Muscle layer of duodenum (tissue), 2 donors: ENCODE measurements around the gene BAZ1A.
A peak's percentile ranks its signal among the peaks of the same experiment; 100 is the strongest.

Experiments
- H3K27ac ChIP-seq: one replicate; pipeline ENCODE4 v1.7.0; 2013; ENCODE audit warnings: mild to moderate bottlenecking, low read length
- H3K27me3 ChIP-seq: one replicate; pipeline ENCODE4 v1.7.0; 2013; ENCODE audit warnings: low read depth, mild to moderate bottlenecking, control low read depth, low read length
- H3K36me3 ChIP-seq, 2 donors: one replicate each; pipeline ENCODE4 v1.7.0; 2013; ENCODE audit warnings: low read length in 2 of 2, control low read depth in 1 of 2, mild to moderate bottlenecking in 1 of 2; ENCODE audit not compliant: insufficient read depth in 2 of 2, control insufficient read depth in 1 of 2
- H3K4me1 ChIP-seq, 2 donors: one replicate each; pipeline ENCODE4 v1.7.0; 2013; ENCODE audit warnings: low read length in 2 of 2, mild to moderate bottlenecking in 2 of 2, control low read depth in 1 of 2, moderate library complexity in 1 of 2; ENCODE audit not compliant: insufficient read depth in 2 of 2, control insufficient read depth in 1 of 2
- H3K4me3 ChIP-seq, 2 donors: one replicate each; pipeline ENCODE4 v1.7.0; 2013; ENCODE audit warnings: low read length in 2 of 2, low read depth in 1 of 2, mild to moderate bottlenecking in 1 of 2
- H3K9me3 ChIP-seq, 2 donors: one replicate each; pipeline ENCODE4 v1.7.0; 2013; ENCODE audit warnings: low read length in 2 of 2, control low read depth in 1 of 2, mild to moderate bottlenecking in 1 of 2; ENCODE audit not compliant: control insufficient read depth in 1 of 2
- donor health status: healthy.

BAZ1A gene

GRCh38 chr14:34875031-34875922 is at the start of gene BAZ1A:
Gene BAZ1A, minus strand, starts transcription at chr14:34875360. Its CDS starts 756 bp downstream, at chr14:34874604.
- H3K4me3 ChIP-seq = peak within 1 kb of the TSS; percentile 90 to 92
- no peaks in the 10 kb centered on the region for H3K9me3 ChIP-seq

GRCh38 chr14:34920339-34920738 is 45.2 kb upstream of the BAZ1A start:
- no peaks in the 10 kb centered on the region for H3K9me3 ChIP-seq

More at GRCh38 chr14:34875031-34875922, at the start of gene BAZ1A:
- peaks cover 3 to 15% of the 10 kb centered on the region in 2 donors for H3K4me1 ChIP-seq
- H3K27ac ChIP-seq = peak within 1 kb of the TSS; percentile 94
- no peaks in the 10 kb centered on the region for H3K27me3 ChIP-seq
- peaks cover 0 to 16% of the 10 kb centered on the region in 2 donors for H3K36me3 ChIP-seq

GRCh38 chr14:34913619-34914018 is 38.5 kb upstream of the BAZ1A start:
- H3K27ac ChIP-seq = no peak overlapping the region
- H3K36me3 ChIP-seq = no peaks in the 10 kb centered on the region
- H3K4me3 ChIP-seq = no peak overlapping the region
- no peaks in the 10 kb centered on the region for H3K27me3 ChIP-seq
- no peaks in the 10 kb centered on the region for H3K9me3 ChIP-seq
- H3K4me1 ChIP-seq = no peaks in the 10 kb centered on the region

More at GRCh38 chr14:34920339-34920738, 45.2 kb upstream of the BAZ1A start:
- Histone ChIP-seq H3K27me3 (no peaks in the 10 kb centered on the region), H3K36me3 (no peaks in the 10 kb centered on the region), H3K27ac (no peak overlapping the region), H3K4me1 (no peaks in the 10 kb centered on the region), H3K4me3 (no peak overlapping the region)

GRCh38 chr14:34912966-34913365 is 37.8 kb upstream of the BAZ1A start:
- no peaks in the 10 kb centered on the region for H3K27me3 ChIP-seq

GRCh38 chr14:34912182-34912581 is 37.0 kb upstream of the BAZ1A start:
- H3K27me3 ChIP-seq = no peaks in the 10 kb centered on the region
- no peaks in the 10 kb centered on the region for H3K9me3 ChIP-seq
- H3K27ac ChIP-seq = no peak overlapping the region
- H3K4me3 ChIP-seq = no peak overlapping the region
- H3K36me3 ChIP-seq = no peaks in the 10 kb centered on the region
- H3K4me1 ChIP-seq = no peaks in the 10 kb centered on the region

More at GRCh38 chr14:34912966-34913365, 37.8 kb upstream of the BAZ1A start:
- no peaks in the 10 kb centered on the region for H3K36me3 ChIP-seq
- H3K4me3 ChIP-seq = no peak overlapping the region
- no peak overlapping the region for H3K27ac ChIP-seq
- H3K9me3 ChIP-seq = no peaks in the 10 kb centered on the region
- H3K4me1 ChIP-seq = no peaks in the 10 kb centered on the region

- Histone ChIP-seq H3K4me3 (no peak overlapping the region), H3K36me3 (no peaks in the 10 kb centered on the region), H3K27ac (no peak overlapping the region), H3K9me3 (no peaks in the 10 kb centered on the region), H3K4me1 (no peaks in the 10 kb centered on the region), H3K27me3 (no peaks in the 10 kb centered on the region)
Observed at GRCh38 chr14:34911209-34912150, 36.3 kb upstream of the BAZ1A start.

- Histone ChIP-seq H3K36me3 (no peaks in the 10 kb centered on the region), H3K4me3 (no peak overlapping the region), H3K4me1 (no peaks in the 10 kb centered on the region), H3K27me3 (no peaks in the 10 kb centered on the region), H3K9me3 (no peaks in the 10 kb centered on the region), H3K27ac (no peak overlapping the region)
Observed at GRCh38 chr14:34906287-34906686, 31.1 kb upstream of the BAZ1A start.

GRCh38 chr14:34895277-34895676 is 20.1 kb upstream of the BAZ1A start:
- Histone ChIP-seq H3K27ac (no peak overlapping the region), H3K27me3 (no peaks in the 10 kb centered on the region), H3K4me1 (no peaks in the 10 kb centered on the region), H3K4me3 (no peak overlapping the region), H3K9me3 (no peaks in the 10 kb centered on the region), H3K36me3 (no peaks in the 10 kb centered on the region)

- Histone ChIP-seq H3K36me3 (no peaks in the 10 kb centered on the region), H3K4me1 (no peaks in the 10 kb centered on the region), H3K27ac (no peak overlapping the region), H3K9me3 (no peaks in the 10 kb centered on the region), H3K4me3 (no peak overlapping the region), H3K27me3 (no peaks in the 10 kb centered on the region)
Observed at GRCh38 chr14:34890937-34891336, 15.8 kb upstream of the BAZ1A start.

GRCh38 chr14:34888186-34888585 is 13.0 kb upstream of the BAZ1A start:
- H3K36me3 ChIP-seq = no peaks in the 10 kb centered on the region
- H3K27me3 ChIP-seq = no peaks in the 10 kb centered on the region
- no peaks in the 10 kb centered on the region for H3K4me1 ChIP-seq
- no peaks in the 10 kb centered on the region for H3K9me3 ChIP-seq
- no peak overlapping the region for H3K27ac ChIP-seq
- H3K4me3 ChIP-seq = no peak overlapping the region

GRCh38 chr14:34883954-34884353 is 8.8 kb upstream of the BAZ1A start:
- H3K27me3 ChIP-seq = no peaks in the 10 kb centered on the region
- H3K36me3 ChIP-seq = no peaks in the 10 kb centered on the region
- no peaks in the 10 kb centered on the region for H3K9me3 ChIP-seq

More at GRCh38 chr14:34883954-34884353, 8.8 kb upstream of the BAZ1A start:
- Histone ChIP-seq H3K27ac (no peak overlapping the region), H3K4me1 (no peaks in the 10 kb centered on the region), H3K4me3 (no peak overlapping the region)
